ENCODE measurements around the gene MAN2A1.

The MAN2A1 gene

GRCh38 chr5:109866051-109866450, 176.3 kb downstream of the MAN2A1 start:
- no peaks in the 10 kb centered on the region for H3K9me3 ChIP-seq (ENCODE audit: low read depth, low read length)
- H3K4me3 ChIP-seq, result no peak overlapping the region
- no peak for TF ChIP-seq FOXP2 (optimal IDR thresholded peaks at IDR 0.05; ENCODE audit: control extremely low read depth, extremely low read length, insufficient read depth)
- TF ChIP-seq POLR2AphosphoS5 (IDR thresholded peaks at IDR 0.05; ENCODE audit: borderline replicate concordance, low read depth, low read length), result no peak
- TF ChIP-seq EZH2 (IDR thresholded peaks at IDR 0.05), result no peak
- H3K9ac ChIP-seq (ENCODE audit: insufficient read length), result no peak overlapping the region
- DNase-seq (ENCODE audit: low read depth, low spot score), result no peak
- no peak overlapping the region for H3K27ac ChIP-seq
- no peaks in the 10 kb centered on the region for H3K36me3 ChIP-seq (ENCODE audit: insufficient read depth, low read length)

GRCh38 chr5:109868737-109869136, 179.0 kb downstream of the MAN2A1 start:
- DNase-seq (ENCODE audit: low read depth, low spot score), result no peak
- TF ChIP-seq POLR2AphosphoS5 (IDR thresholded peaks at IDR 0.05; ENCODE audit: borderline replicate concordance, low read depth, low read length), result no peak
- no peak for TF ChIP-seq FOXP2 (optimal IDR thresholded peaks at IDR 0.05; ENCODE audit: control extremely low read depth, extremely low read length, insufficient read depth)
- no peak for TF ChIP-seq EZH2 (IDR thresholded peaks at IDR 0.05)
- no peak overlapping the region for H3K9ac ChIP-seq (ENCODE audit: insufficient read length)
- H3K4me3 ChIP-seq, result no peak overlapping the region
- H3K27ac ChIP-seq, result no peak overlapping the region
- H3K9me3 ChIP-seq (ENCODE audit: low read depth, low read length), result no peaks in the 10 kb centered on the region
- H3K36me3 ChIP-seq (ENCODE audit: insufficient read depth, low read length), result no peaks in the 10 kb centered on the region

- Histone ChIP-seq H3K27ac (no peak overlapping the region), H3K9ac (ENCODE audit: insufficient read length) (no peak overlapping the region), H3K4me3 (no peak overlapping the region), H3K9me3 (ENCODE audit: low read depth, low read length) (no peaks in the 10 kb centered on the region), H3K36me3 (ENCODE audit: insufficient read depth, low read length) (no peaks in the 10 kb centered on the region)
- DNase-seq (ENCODE audit: low read depth, low spot score), result no peak
- TF ChIP-seq FOXP2 (optimal IDR thresholded peaks at IDR 0.05; ENCODE audit: control extremely low read depth, extremely low read length, insufficient read depth) (no peak), POLR2AphosphoS5 (IDR thresholded peaks at IDR 0.05; ENCODE audit: borderline replicate concordance, low read depth, low read length) (no peak), EZH2 (IDR thresholded peaks at IDR 0.05) (no peak)
Measured at GRCh38 chr5:109873687-109874086, 184.0 kb downstream of the MAN2A1 start.

GRCh38 chr5:109874108-109874507, 184.4 kb downstream of the MAN2A1 start:
- TF ChIP-seq FOXP2 (optimal IDR thresholded peaks at IDR 0.05; ENCODE audit: control extremely low read depth, extremely low read length, insufficient read depth) (no peak), EZH2 (IDR thresholded peaks at IDR 0.05) (no peak), POLR2AphosphoS5 (IDR thresholded peaks at IDR 0.05; ENCODE audit: borderline replicate concordance, low read depth, low read length) (no peak)
- no peak for DNase-seq (ENCODE audit: low read depth, low spot score)
- H3K9me3 ChIP-seq (ENCODE audit: low read depth, low read length), result no peaks in the 10 kb centered on the region
- no peak overlapping the region for H3K4me3 ChIP-seq
- H3K9ac ChIP-seq (ENCODE audit: insufficient read length), result no peak overlapping the region
- no peak overlapping the region for H3K27ac ChIP-seq
- H3K36me3 ChIP-seq (ENCODE audit: insufficient read depth, low read length), result no peaks in the 10 kb centered on the region

GRCh38 chr5:109876030-109876725, 186.5 kb downstream of the MAN2A1 start:
- H3K36me3 ChIP-seq (ENCODE audit: insufficient read depth, low read length), result no peaks in the 10 kb centered on the region
- H3K27ac ChIP-seq, result no peak overlapping the region
- no peak overlapping the region for H3K9ac ChIP-seq (ENCODE audit: insufficient read length)
- H3K4me3 ChIP-seq, result no peak overlapping the region
- no peaks in the 10 kb centered on the region for H3K9me3 ChIP-seq (ENCODE audit: low read depth, low read length)
- DNase-seq (ENCODE audit: low read depth, low spot score), result no peak
- no peak for TF ChIP-seq POLR2AphosphoS5 (IDR thresholded peaks at IDR 0.05; ENCODE audit: borderline replicate concordance, low read depth, low read length)
- no peak for TF ChIP-seq EZH2 (IDR thresholded peaks at IDR 0.05)
- TF ChIP-seq FOXP2 (optimal IDR thresholded peaks at IDR 0.05; ENCODE audit: control extremely low read depth, extremely low read length, insufficient read depth), result no peak

GRCh38 chr5:109876941-109877669, 187.4 kb downstream of the MAN2A1 start:
- no peaks in the 10 kb centered on the region for H3K9me3 ChIP-seq (ENCODE audit: low read depth, low read length)
- DNase-seq (ENCODE audit: low read depth, low spot score), result no peak
- no peaks in the 10 kb centered on the region for H3K36me3 ChIP-seq (ENCODE audit: insufficient read depth, low read length)
- H3K27ac ChIP-seq, result no peak overlapping the region
- TF ChIP-seq POLR2AphosphoS5 (IDR thresholded peaks at IDR 0.05; ENCODE audit: borderline replicate concordance, low read depth, low read length), result no peak
- TF ChIP-seq FOXP2 (optimal IDR thresholded peaks at IDR 0.05; ENCODE audit: control extremely low read depth, extremely low read length, insufficient read depth), result no peak
- TF ChIP-seq EZH2 (IDR thresholded peaks at IDR 0.05), result no peak
- H3K9ac ChIP-seq (ENCODE audit: insufficient read length), result no peak overlapping the region
- no peak overlapping the region for H3K4me3 ChIP-seq

GRCh38 chr5:109877670-109878045, 187.9 kb downstream of the MAN2A1 start:
- TF ChIP-seq FOXP2 (optimal IDR thresholded peaks at IDR 0.05; ENCODE audit: control extremely low read depth, extremely low read length, insufficient read depth) (no peak), EZH2 (IDR thresholded peaks at IDR 0.05) (no peak), POLR2AphosphoS5 (IDR thresholded peaks at IDR 0.05; ENCODE audit: borderline replicate concordance, low read depth, low read length) (no peak)
- Histone ChIP-seq H3K4me3 (no peak overlapping the region), H3K9ac (ENCODE audit: insufficient read length) (no peak overlapping the region), H3K36me3 (ENCODE audit: insufficient read depth, low read length) (no peaks in the 10 kb centered on the region), H3K9me3 (ENCODE audit: low read depth, low read length) (no peaks in the 10 kb centered on the region), H3K27ac (no peak overlapping the region)
- no peak for DNase-seq (ENCODE audit: low read depth, low spot score)

- Histone ChIP-seq H3K9ac (ENCODE audit: insufficient read length) (no peak overlapping the region), H3K9me3 (ENCODE audit: low read depth, low read length) (no peaks in the 10 kb centered on the region), H3K36me3 (ENCODE audit: insufficient read depth, low read length) (no peaks in the 10 kb centered on the region), H3K27ac (no peak overlapping the region), H3K4me3 (no peak overlapping the region)
- TF ChIP-seq FOXP2 (optimal IDR thresholded peaks at IDR 0.05; ENCODE audit: control extremely low read depth, extremely low read length, insufficient read depth), result no peak
- TF ChIP-seq EZH2 (IDR thresholded peaks at IDR 0.05), result no peak
- no peak for TF ChIP-seq POLR2AphosphoS5 (IDR thresholded peaks at IDR 0.05; ENCODE audit: borderline replicate concordance, low read depth, low read length)
- DNase-seq (ENCODE audit: low read depth, low spot score), result no peak
Measured at GRCh38 chr5:109878887-109879286, 189.2 kb downstream of the MAN2A1 start.

Measured in SK-N-MC (cell line).